Kidney (tissue), 14 donors: Measurements from ENCODE around the gene BDKRB2. TPM values are rescaled to one million over a fixed set of nuclear protein-coding genes. Genes with fewer than 3 reads are reported as not detected.

Source experiments
- DNase-seq, 5 donors: peaks; one replicate each; pipeline ENCODE4 v3.0.0-alpha.2; 2013 to 2020
- FAIRE-seq: peaks from 2 replicates; lab custom pipeline; 2012; peaks lifted over from hg19 to GRCh38; lab: Jason Lieb, UNC
- H3K27ac ChIP-seq, 2 donors: one replicate each; pipeline ENCODE4 v1.7.0; 2013; ENCODE audit warnings: low read depth in 2 of 2, low read length in 2 of 2, inconsistent platforms in 1 of 2
- H3K27me3 ChIP-seq: one replicate; pipeline ENCODE4 v1.7.1; 2013; ENCODE audit warnings: low read length, inconsistent platforms; ENCODE audit not compliant: control insufficient read depth, insufficient read depth
- H3K36me3 ChIP-seq, 3 donors: one replicate each; pipeline versions ENCODE4 v1.7.0 to v1.7.1; 2013; ENCODE audit warnings: low read length in 3 of 3, control low read depth in 1 of 3, inconsistent platforms in 1 of 3; ENCODE audit not compliant: insufficient read depth in 3 of 3, control insufficient read depth in 2 of 3
- H3K4me1 ChIP-seq, 3 donors: one replicate each; pipeline versions ENCODE4 v1.7.0 to v1.7.1; 2013; ENCODE audit warnings: low read length in 3 of 3, inconsistent platforms in 1 of 3, low read depth in 1 of 3; ENCODE audit not compliant: control insufficient read depth in 2 of 3, insufficient read depth in 2 of 3
- H3K4me3 ChIP-seq, 3 donors: one replicate each; pipeline versions ENCODE4 v1.7.0 to v1.8.1; 2013; ENCODE audit warnings: low read length in 3 of 3, control low read depth in 1 of 3, inconsistent platforms in 1 of 3
- H3K9ac ChIP-seq, 3 donors: one replicate each; pipeline versions ENCODE4 v1.7.0 to v1.7.1; 2013; ENCODE audit warnings: low read length in 3 of 3, control low read depth in 1 of 3, inconsistent platforms in 1 of 3
- H3K9me3 ChIP-seq, 3 donors: one replicate each; pipeline versions ENCODE4 v1.7.0 to v1.7.1; 2013; ENCODE audit warnings: low read length in 3 of 3, control low read depth in 1 of 3, inconsistent platforms in 1 of 3; ENCODE audit not compliant: control insufficient read depth in 2 of 3, insufficient read depth in 1 of 3
- intact Hi-C: fragments of 100-400 bp; cut with DNase I; formaldehyde crosslinking; loops from one replicate; pipeline ENCODE4 v1.11.1; 2022
- polyA plus RNA-seq: library from polyadenylated mRNA; stranded (reverse); fragments of 350-450 nt; fragmentation: Illumina TruSeq; extraction: RNeasy Lipid Tissue Mini Kit (QIAGEN cat#74804); gene quantifications from one replicate; pipeline ENCODE4 v1.2.3, GENCODE V29; 2014; ENCODE audit warnings: low read depth, low replicate concordance; ENCODE audit not compliant: insufficient read depth
- total RNA-seq: library from RNA; stranded (reverse); fragmentation: NEBNext Ultra II Directional; extraction: Animal tissue kit (Norgen Biotek cat#: 25700); gene quantifications from one replicate; pipeline ENCODE4 v1.2.1, GENCODE V29; 2021
- TF ChIP-seq, protein P1 (sequence below): IDR thresholded peaks from 3 replicates; pipeline ENCODE4 v1.5.1; 2012; ENCODE audit warnings: mild to moderate bottlenecking, moderate library complexity, borderline replicate concordance; ENCODE audit not compliant: insufficient read depth; ENCODE audit errors: extremely low read depth
- donor health status: control.
- donor health status: control.
- donor health status: control.
- donor health status: control.
- donor health status: control.
- donor health status: DM: yes; HTN: yes; CAD: no.
- donor health status: Normal renal cell carcinoma (clear cell type).

The BDKRB2 gene
- total and polyA plus RNA-seq, 2 donors from 2014 or later = 7.4 to 16.1 TPM

DNA sequence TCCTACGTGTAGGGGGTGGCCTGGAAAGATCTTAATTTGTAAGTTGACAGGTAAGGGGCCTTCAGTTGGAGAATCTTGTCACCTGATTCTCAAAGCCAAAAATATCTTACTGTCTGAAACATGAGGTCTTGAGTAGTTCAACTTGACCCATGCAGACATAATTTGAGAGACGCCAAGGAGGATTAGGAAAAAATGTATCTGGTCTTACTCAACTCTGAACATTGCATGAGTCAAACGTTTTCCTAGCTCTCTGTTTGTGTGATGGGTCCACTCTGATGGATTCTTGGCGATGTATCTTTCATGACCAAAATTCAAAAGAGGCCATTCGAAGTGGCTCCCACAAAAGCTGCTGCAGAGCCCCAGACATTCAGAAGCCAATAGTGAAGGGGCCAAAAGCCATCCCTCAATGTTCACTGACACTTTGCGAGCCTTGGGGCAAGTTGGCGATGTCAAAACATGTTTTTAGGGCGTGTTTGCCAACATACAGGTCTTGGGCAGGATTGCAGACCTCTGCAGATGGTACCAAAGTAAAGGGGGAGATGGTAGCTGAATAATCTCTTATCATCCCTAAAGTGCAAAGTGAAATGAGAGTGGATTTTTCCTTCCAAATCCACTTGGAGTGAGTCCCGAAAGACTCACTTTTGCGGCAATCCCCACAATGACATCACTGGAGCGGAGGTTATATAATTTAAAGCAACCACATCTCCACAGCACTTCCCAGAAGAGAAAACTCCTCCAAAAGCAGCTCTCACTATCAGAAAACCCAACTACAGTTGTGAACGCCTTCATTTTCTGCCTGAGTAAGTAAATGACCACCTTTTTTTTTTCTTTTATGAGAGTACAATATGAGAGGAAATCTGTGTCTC lies 51.1 kb downstream of the BDKRB2 start, which contains the start of gene BDKRB1:
Gene BDKRB1, plus strand, starts transcription at position 710 of the 866 bp plus-strand sequence. CDS start 7,473 bp downstream, outside the sequence.
- Histone ChIP-seq H3K27ac (no peak within 1 kb of the TSS), H3K4me3 (no peak within 1 kb of the TSS), H3K27me3 (no peaks in the 10 kb centered on the region), H3K9ac (no peak within 1 kb of the TSS), H3K36me3 (no peaks in the 10 kb centered on the region), H3K4me1 (no peaks in the 10 kb centered on the region), H3K9me3 (peaks cover 0 to 5% (median 0%) of the 10 kb centered on the region in 3 donors)
- FAIRE-seq = no peak
- no peak for DNase-seq
- intact Hi-C loops = no loop called here
- TF ChIP-seq, protein P1, sequence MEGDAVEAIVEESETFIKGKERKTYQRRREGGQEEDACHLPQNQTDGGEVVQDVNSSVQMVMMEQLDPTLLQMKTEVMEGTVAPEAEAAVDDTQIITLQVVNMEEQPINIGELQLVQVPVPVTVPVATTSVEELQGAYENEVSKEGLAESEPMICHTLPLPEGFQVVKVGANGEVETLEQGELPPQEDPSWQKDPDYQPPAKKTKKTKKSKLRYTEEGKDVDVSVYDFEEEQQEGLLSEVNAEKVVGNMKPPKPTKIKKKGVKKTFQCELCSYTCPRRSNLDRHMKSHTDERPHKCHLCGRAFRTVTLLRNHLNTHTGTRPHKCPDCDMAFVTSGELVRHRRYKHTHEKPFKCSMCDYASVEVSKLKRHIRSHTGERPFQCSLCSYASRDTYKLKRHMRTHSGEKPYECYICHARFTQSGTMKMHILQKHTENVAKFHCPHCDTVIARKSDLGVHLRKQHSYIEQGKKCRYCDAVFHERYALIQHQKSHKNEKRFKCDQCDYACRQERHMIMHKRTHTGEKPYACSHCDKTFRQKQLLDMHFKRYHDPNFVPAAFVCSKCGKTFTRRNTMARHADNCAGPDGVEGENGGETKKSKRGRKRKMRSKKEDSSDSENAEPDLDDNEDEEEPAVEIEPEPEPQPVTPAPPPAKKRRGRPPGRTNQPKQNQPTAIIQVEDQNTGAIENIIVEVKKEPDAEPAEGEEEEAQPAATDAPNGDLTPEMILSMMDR = no peak

DNA sequence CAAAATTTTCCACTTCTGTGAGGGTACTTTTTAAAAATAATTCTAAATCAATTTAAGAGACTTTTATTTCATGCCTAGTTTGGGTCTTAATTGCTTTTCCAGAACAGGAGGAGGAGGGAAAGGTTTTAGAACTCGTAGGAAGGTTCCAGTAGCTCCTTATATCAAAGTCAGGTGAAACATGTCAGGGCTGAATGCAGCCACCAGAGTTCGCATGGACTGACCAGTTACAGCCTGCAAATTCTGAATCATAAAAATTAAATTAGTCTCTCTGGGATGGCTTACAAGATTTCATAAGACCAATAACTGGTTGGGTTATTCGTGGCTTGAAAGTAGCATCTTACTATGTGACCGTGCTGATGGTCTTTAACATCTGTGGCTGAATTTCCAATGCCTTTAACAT lies 51.8 kb downstream of the BDKRB2 start:
- intact Hi-C loops = no loop called here
- no peak for FAIRE-seq
- no peak overlapping the region for H3K4me3 ChIP-seq

DNA sequence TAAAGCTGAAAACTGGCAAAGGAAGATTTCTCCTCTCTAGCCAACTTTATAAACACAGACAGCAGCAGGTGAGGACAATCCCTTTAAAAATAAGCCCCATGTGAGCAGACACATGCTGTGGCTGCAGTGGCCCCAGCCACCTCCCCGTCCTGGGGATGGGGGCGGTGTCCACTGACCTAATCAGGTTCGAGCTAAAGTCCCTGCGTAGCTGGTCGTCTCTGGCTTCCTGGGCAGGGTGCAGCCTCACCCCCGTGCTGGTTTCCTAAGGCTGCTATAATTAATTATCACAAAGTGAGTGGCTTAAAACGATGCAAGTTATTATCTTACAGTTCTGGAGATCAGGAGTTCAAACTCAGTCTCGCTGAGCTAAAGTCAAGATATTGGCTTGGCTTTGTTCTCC lies 52.4 kb downstream of the BDKRB2 start:
- TF ChIP-seq, protein P1 = no peak
- Histone ChIP-seq H3K9me3 (peaks cover 0 to 5% (median 0%) of the 10 kb centered on the region in 3 donors), H3K4me1 (no peaks in the 10 kb centered on the region), H3K9ac (no peak overlapping the region), H3K27ac (no peak overlapping the region), H3K27me3 (no peaks in the 10 kb centered on the region), H3K4me3 (no peak overlapping the region), H3K36me3 (no peaks in the 10 kb centered on the region)
- DNase-seq (no peak), FAIRE-seq (no peak)
- intact Hi-C loops = no loop called here

More for the DNA sequence above, 51.8 kb downstream of the BDKRB2 start:
- Histone ChIP-seq H3K9ac (no peak overlapping the region), H3K9me3 (peaks cover 0 to 5% (median 0%) of the 10 kb centered on the region in 3 donors), H3K27me3 (no peaks in the 10 kb centered on the region), H3K36me3 (no peaks in the 10 kb centered on the region), H3K27ac (no peak overlapping the region), H3K4me1 (no peaks in the 10 kb centered on the region)
- TF ChIP-seq, protein P1 = no peak
- DNase-seq = no peak
